GM12891 (cell line): Measurements from ENCODE around the gene NPFF.

ENCODE experiments used
- DNase-seq: peaks from one replicate; pipeline ENCODE4 v3.0.0; 2011; ENCODE audit warnings: low spot score; ENCODE audit not compliant: insufficient read length
- FAIRE-seq: peaks from 2 replicates; lab custom pipeline; 2011; peaks lifted over from hg19 to GRCh38; lab: Jason Lieb, UNC
- PAX5 ChIP-seq: IDR thresholded peaks from 2 replicates; pipeline ENCODE4 v1.6.1; 2011; ENCODE audit warnings: low read length, moderate library complexity, mild to moderate bottlenecking; ENCODE audit not compliant: insufficient read depth, severe bottlenecking
- POLR2A ChIP-seq: IDR thresholded peaks from 2 replicates; pipeline ENCODE4 v1.6.1; 2011; ENCODE audit warnings: low read depth, low read length, control low read depth
- POLR2AphosphoS5 ChIP-seq: IDR thresholded peaks from 2 replicates; pipeline ENCODE4 v1.6.1; 2011; ENCODE audit warnings: low read depth, low read length, control low read depth
- POU2F2 ChIP-seq: IDR thresholded peaks from 2 replicates; pipeline ENCODE4 v1.6.1; 2011; ENCODE audit warnings: low read depth, mild to moderate bottlenecking, control low read depth, low read length, moderate library complexity
- SPI1 ChIP-seq: IDR thresholded peaks from 2 replicates; pipeline ENCODE4 v1.6.1; 2011; ENCODE audit warnings: low read depth, low read length, control low read depth
- TAF1 ChIP-seq: IDR thresholded peaks from 2 replicates; pipeline ENCODE4 v1.6.1; 2011; ENCODE audit warnings: low read depth, low read length, control low read depth

NPFF gene

GRCh38 chr12:53532524-53533445 lies 25.5 kb upstream of the NPFF start:
- FAIRE-seq (no peak), DNase-seq (no peak)
- no peak for TF ChIP-seq POLR2AphosphoS5
- TF ChIP-seq TAF1 = no peak
- no peak for TF ChIP-seq POLR2A
- no peak for TF ChIP-seq POU2F2
- TF ChIP-seq PAX5 = no peak
- no peak for TF ChIP-seq SPI1

GRCh38 chr12:53532021-53532420 lies 24.7 kb upstream of the NPFF start:
- no peak for FAIRE-seq
- no peak for TF ChIP-seq SPI1
- TF ChIP-seq POLR2AphosphoS5 = no peak
- TF ChIP-seq PAX5 = no peak
- no peak for TF ChIP-seq TAF1
- TF ChIP-seq POLR2A = no peak
- no peak for TF ChIP-seq POU2F2

GRCh38 chr12:53530920-53531319 lies 23.6 kb upstream of the NPFF start:
- no peak for DNase-seq
- no peak for FAIRE-seq
- TF ChIP-seq PAX5 = no peak
- no peak for TF ChIP-seq POLR2AphosphoS5
- no peak for TF ChIP-seq SPI1
- TF ChIP-seq POU2F2 = no peak
- TF ChIP-seq POLR2A = no peak
- TF ChIP-seq TAF1 = no peak

More at GRCh38 chr12:53532021-53532420, 24.7 kb upstream of the NPFF start:
- DNase-seq = no peak

- TF ChIP-seq TAF1 (no peak), PAX5 (no peak), POU2F2 (no peak), POLR2AphosphoS5 (no peak), SPI1 (no peak), POLR2A (no peak)
- DNase-seq = no peak
- no peak for FAIRE-seq
Measured at GRCh38 chr12:53530061-53530460, 22.8 kb upstream of the NPFF start.

- FAIRE-seq = no peak
- DNase-seq = no peak
- TF ChIP-seq POLR2A = no peak
- TF ChIP-seq POU2F2 = no peak
- TF ChIP-seq TAF1 = no peak
- TF ChIP-seq SPI1 = no peak
- no peak for TF ChIP-seq PAX5
- no peak for TF ChIP-seq POLR2AphosphoS5
Measured at GRCh38 chr12:53524476-53524875, 17.2 kb upstream of the NPFF start.

- no peak for FAIRE-seq
- TF ChIP-seq POLR2AphosphoS5 (no peak), POLR2A (no peak), POU2F2 (no peak), SPI1 (no peak), PAX5 (no peak)
- DNase-seq = no peak
Measured at GRCh38 chr12:53523131-53523530, 15.8 kb upstream of the NPFF start.

- no peak for TF ChIP-seq POLR2A
- TF ChIP-seq PAX5 = no peak
- no peak for TF ChIP-seq POLR2AphosphoS5
- TF ChIP-seq POU2F2 = no peak
- TF ChIP-seq SPI1 = no peak
- TF ChIP-seq TAF1 = no peak
- DNase-seq (no peak), FAIRE-seq (no peak)
Measured at GRCh38 chr12:53518381-53518780, 11.1 kb upstream of the NPFF start.

GRCh38 chr12:53516758-53517455 lies 9.6 kb upstream of the NPFF start:
- DNase-seq (no peak), FAIRE-seq (no peak)
- no peak for TF ChIP-seq SPI1
- TF ChIP-seq POLR2A = no peak
- TF ChIP-seq PAX5 = no peak
- no peak for TF ChIP-seq POU2F2
- no peak for TF ChIP-seq TAF1
- no peak for TF ChIP-seq POLR2AphosphoS5

- DNase-seq (no peak), FAIRE-seq (no peak)
- TF ChIP-seq POU2F2 (no peak), TAF1 (no peak), POLR2A (no peak), SPI1 (no peak), POLR2AphosphoS5 (no peak), PAX5 (no peak)
Measured at GRCh38 chr12:53515291-53515680, 8.0 kb upstream of the NPFF start.
